ENCODE data around the gene FTO.

Gene FTO

DNA sequence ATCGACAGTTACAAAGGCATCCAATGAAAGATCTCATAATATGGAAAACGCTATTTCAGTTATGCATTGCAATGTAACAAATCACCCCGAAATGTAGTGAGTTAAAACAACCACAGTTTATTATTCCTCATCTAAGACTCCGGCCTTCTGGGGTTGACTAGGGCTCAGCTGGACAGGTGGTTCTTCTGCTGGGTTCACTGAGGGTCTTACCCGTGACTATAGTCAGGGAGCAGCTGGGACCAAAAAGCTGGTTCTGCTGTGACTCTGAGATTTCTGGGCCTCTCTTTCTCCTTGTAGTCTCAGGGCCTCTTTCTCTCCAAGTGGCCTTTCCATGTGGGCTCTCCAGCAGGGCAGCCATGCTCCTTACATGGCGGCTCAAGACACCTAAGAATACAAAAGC lies 386.6 kb downstream of the FTO start:
- no peak for DNase-seq (ENCODE audit: low read depth)

DNA sequence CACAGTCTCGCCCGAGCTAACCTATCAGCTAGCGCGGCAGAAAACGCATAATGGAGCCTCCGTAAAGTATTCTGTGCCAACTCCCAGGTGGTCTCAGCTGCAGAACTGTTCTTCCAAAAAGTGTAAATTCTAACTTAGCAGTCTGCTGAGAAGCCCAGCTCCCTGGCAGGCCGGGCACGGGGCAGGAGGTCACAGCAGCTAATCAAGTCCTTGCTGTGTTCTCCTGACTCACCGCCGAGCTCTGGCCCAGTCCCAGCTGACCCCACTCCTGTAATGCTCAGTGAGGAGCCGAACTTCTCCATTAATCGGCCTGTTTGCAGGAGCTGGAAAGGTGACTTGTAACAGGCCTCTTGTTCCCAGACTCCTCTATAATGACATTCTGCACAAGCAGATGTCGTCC lies 389.3 kb downstream of the FTO start:
- no peak for DNase-seq (ENCODE audit: low read depth)

DNA sequence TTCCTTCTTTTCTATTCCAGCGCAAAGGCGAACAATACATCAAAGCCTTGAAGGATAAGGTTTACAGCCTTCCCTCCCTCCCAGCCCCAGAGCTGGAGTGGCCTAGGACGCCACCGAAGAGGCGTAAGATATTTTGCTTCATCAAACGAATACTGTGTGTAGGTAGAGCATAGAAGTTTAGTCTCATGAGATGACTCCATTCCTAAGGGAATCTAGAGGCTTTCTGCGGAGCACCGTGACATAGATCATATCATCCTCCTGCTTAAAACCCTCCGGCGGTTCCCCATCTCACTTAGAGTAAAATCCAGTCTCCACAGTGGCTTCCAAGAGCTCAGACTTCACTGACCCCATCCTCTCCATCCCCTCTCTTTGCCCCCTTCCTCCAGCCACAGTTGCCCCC lies 390.7 kb downstream of the FTO start:
- no peak for DNase-seq (ENCODE audit: low read depth)

GRCh38 chr16:54096607-54097006 lies 392.7 kb downstream of the FTO start:
- no peak for DNase-seq (ENCODE audit: low read depth)

DNA sequence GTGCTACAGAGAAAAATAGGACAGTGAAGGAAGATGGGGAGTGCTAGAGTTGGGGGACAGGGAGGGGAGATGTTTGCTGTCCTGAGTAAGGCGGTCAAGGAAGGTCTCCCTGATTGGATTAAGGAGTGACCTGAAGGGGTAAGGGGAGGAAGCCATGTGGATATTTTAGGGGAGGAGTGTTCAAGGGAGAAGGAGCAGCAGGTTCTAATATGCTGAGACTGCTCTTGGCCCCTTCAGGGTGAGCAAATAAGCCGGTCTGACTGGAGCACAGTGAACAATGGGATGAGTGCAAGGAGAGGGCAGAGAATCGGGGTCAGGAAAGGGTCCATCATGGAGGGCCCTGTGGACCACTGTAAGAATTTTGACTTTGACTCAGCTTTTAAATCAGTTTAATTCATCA lies 393.8 kb downstream of the FTO start:
- DNase-seq (ENCODE audit: low read depth) = no peak

GRCh38 chr16:54098247-54098646 lies 394.3 kb downstream of the FTO start:
- no peak for DNase-seq (ENCODE audit: low read depth)

GRCh38 chr16:54099627-54100026 lies 395.7 kb downstream of the FTO start:
- DNase-seq (ENCODE audit: low read depth) = no peak

DNA sequence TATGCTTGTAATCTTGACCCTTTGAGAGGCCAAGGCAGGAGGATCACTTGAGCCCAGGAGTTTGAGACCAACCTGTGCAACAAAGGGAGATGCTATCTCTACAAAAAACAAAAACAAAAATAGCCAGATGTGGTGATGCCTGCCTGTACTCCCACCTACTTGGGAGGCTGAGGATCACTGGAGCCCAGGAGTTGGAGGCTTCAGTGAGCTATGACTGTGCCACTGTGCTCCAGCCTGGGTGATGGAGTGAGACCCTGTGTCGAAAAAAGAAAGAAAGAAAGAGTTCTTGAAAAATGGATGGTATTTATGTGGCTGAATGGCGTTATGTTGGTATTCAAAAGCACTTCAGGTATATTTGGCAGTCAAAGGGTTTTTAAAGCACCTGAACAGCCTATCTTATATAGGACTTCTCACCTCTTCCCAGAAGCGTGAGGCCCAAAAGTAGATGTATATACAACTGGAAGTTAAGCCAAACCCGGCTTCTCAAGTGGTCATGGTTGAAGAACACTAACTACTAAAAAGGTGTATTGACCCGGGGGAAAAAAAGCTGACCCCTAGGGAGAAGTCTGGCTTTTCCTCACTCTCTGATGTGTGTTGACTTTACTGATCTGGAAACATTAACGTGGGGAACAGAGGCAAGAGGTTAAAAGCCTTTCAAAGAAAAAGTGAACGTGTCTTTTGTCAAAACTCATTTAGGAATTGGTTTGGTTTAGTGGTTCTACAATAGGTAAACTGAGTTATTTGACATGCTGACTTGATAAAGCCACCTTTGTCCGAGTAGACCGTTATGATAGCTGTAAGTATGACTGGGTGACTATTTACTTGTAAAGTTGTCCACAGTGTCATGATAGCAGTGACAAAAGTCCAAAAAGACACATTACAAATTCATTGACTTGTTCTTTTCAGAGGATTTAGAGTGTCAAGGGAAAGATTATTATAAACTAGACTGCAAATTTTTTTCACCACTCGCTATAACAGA lies 399.2 kb downstream of the FTO start:
- no peak for DNase-seq (ENCODE audit: low read depth)

DNA sequence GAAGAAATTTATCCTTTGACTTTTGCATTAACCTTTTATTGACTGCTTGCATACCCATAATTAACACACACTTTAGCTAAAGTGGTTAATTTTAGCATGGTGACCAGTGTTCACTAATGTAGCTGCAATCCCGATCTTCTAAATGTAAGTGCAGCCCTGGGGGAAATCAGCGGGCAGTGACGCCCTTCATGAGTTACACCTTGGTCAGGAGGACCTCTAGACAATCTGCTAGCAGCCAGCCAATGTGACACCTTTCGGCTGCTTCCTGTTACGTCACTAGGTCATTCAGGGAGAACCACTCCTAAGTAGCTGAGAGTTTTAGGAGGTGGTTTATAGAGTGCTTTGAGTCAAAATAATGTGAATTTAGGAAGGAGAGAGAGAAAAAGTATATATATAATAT lies 402.1 kb downstream of the FTO start:
- no peak for DNase-seq (ENCODE audit: low read depth)

- no peak for DNase-seq (ENCODE audit: low read depth)
These were observed 403.7 kb downstream of the FTO start for GRCh38 chr16:54107583-54108202.

DNA sequence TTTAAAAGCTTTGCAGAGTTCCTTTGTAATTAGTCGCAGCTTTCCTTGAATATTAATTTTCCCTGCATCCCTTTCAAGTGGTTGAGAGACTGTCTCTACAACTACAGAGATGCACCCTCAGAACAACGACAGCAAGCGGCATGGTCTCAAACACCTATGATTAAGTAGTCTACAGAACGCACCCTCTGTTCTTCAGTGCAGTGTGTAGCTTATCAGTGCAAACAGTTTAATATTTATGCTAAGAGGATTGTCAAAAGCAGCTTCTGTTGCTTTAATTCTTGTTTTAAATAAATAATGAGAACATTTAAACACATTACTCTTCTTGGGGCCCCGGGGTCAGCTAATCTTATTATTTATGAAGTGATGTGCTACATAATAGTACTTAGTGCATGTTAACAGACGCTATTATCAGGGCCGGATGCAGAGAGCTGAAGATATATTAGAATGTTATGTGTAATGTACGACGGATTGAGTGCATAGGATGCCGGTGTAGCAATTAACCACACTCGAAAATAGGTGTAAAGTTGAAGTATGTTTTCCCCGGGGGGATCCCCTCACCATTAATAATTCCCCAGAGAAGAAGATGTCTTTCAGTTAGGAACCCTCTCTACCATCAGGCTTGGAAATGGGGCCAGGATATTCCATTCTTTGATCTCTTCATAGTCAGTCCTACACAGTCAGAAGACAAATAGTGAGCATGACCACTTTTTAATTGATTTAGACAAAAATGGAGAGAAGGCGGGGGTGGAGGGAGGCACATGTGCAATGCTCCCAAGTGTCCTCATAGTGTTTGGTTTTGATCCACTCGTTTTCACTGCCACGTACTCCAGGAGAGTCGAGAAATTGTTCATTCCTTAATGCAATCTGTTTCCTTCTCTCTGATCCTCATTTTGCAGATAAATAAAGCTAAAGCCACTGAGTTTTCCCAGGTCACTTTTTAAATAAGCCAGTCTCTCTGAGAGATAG lies 406.3 kb downstream of the FTO start:
- no peak for DNase-seq (ENCODE audit: low read depth)

- no peak for DNase-seq (ENCODE audit: low read depth)
These were observed 408.7 kb downstream of the FTO start for GRCh38 chr16:54112451-54113206.

- no peak for DNase-seq (ENCODE audit: low read depth)
These were observed 411.6 kb downstream of the FTO start for GRCh38 chr16:54115558-54115957.

- no peak for DNase-seq (ENCODE audit: low read depth)
These were observed 412.2 kb downstream of the FTO start for GRCh38 chr16:54116124-54116655.

- no peak for DNase-seq (ENCODE audit: low read depth)
These were observed 414.9 kb downstream of the FTO start for GRCh38 chr16:54118846-54119245.

DNA sequence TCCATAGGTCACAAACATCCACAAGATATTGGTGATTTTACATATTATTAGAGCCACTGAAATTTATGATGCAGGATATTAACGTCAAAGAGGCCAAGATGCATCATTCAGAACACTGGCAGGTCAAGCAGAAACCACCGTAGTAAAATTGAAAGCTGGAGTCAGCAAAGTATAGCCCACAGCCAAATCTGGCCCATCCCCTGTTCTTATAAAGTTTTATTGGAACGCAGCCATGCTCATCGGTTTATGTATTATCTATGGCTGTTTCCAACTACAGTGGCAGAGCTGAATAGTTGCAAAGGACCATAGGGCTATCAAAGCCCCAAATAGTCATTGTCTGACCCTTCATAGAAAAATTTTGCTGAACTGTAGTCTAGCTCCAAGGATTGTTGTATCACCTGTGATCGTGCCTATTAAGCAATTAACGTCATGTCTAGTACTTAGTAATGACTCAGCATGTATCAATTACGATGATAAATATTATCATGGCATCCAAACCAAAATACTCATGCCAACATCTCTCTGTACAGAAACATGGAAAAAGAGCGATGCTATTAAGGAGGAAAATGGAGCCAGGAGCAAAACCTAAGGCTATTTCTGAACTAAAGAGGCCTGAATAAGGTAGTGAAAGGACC lies 417.0 kb downstream of the FTO start:
- no peak for DNase-seq (ENCODE audit: low read depth)

DNA sequence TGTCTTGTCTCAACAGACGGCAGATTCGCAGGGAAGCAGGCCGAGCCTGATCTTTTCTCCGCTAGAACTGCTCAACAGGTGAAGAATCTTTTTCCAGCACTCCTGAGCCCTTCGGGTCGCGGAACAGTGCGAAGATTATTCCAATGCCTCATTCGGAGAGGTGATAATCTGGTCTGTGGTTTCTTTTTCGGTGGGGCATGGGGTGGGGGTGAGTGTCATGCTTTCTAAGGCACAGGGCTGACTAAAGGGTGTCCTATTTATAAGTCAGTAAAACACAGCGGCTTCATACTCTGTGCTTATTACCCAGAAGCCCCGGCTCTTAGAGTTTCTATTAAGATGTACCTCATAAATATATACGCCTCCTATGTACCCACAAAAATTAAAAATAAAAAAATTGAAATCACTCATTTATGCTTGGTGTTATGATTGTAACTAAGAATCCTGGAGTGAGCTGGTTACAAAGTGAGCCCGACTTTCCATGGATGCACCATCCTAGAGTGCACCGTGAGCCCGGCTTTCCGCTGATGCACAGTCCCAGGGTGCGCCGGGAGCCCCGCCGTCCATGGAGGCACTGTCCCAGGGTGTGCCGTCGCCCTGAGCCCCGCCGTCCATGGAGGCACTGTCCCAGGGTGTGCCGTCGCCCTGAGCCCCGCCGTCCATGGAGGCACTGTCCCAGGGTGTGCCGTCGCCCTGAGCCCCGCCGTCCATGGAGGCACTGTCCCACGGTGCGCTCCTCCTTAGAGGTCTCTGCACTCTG lies 417.8 kb downstream of the FTO start:
- no peak for DNase-seq (ENCODE audit: low read depth)

- DNase-seq (ENCODE audit: low read depth) = no peak
These were observed 419.8 kb downstream of the FTO start for GRCh38 chr16:54123766-54124165.

DNA sequence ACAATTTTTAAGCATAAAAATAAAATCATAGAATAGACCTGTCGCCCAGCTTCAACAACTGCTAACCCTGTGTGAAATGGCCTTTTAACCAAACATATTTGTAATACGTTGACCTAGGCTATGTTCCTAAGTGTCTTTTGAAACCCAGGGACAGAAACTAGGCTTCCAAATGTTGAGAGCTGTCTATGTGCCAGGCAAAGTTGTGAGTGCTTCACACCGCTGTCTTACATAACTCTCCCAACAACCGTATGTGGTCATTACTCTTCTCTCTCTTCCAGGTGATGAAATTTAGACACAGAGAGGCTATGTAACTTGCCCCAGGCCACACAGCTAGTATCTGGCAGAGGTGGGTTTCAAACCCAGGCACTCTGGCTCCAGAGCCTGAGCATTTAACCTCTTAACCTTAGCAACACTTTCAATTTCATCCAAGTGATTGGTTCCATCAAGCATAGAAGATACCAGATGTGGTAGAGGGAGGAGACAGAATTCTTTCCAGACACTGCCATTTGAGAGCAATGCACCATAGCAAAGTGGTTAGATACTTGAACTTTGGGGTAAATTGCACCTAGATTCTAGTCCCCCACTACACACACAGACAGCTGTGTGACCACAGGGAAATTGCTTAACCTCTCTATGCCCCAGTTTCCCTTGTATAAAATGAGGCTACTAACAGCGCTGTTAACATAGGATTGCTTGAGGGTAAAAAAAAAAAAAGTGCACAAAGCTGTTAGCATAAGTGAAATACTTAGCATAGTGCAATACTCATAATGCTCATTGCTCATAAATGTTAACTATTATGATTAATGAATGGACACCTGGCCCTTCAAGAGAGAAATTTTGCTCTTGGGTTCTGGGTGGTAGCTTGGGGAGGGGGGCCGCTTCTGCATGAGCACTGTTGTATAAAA lies 422.0 kb downstream of the FTO start:
- DNase-seq (ENCODE audit: low read depth) = no peak

All from stimulated activated CD8-positive, alpha-beta memory T cell treated with anti-CD3 and anti-CD28 coated beads, Interleukin-12 subunit alpha, Interleukin-12 subunit beta, amount 100 ng/mL, for 4 hours (primary cell).